AG09319 (cell line): ENCODE measurements around the gene TOM1.

Experiments
- DNase-seq: peaks from one replicate; pipeline ENCODE4 v3.0.0-alpha.2; 2010; ENCODE audit warnings: low read depth; ENCODE audit errors: extremely low read depth
- TF ChIP-seq, protein P1 (sequence below): IDR thresholded peaks from 2 replicates; pipeline ENCODE4 v1.5.1; 2011; ENCODE audit warnings: low read depth, mild to moderate bottlenecking, inconsistent platforms, low read length, moderate library complexity

The TOM1 gene

DNA sequence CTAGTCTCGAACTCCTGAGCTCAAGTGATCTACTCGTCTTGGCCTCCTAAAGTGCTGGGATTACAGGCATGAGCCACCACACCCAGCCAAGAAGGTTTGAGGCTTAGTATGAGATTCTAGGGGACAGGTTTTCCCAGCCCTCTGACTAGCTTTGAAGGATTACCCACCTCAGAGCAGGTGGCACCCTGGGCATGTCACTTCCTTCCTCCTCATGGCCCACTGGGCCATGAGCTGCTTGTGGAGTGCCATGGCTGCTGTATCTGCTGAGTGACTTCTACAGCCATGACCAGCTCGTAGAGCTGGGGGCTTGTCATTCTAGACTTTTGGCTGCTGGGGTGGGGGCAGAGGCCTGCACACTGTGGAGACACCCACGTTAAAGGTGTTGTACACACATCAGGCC, 25.1 kb downstream of the TOM1 start:
- TF ChIP-seq, protein P1, sequence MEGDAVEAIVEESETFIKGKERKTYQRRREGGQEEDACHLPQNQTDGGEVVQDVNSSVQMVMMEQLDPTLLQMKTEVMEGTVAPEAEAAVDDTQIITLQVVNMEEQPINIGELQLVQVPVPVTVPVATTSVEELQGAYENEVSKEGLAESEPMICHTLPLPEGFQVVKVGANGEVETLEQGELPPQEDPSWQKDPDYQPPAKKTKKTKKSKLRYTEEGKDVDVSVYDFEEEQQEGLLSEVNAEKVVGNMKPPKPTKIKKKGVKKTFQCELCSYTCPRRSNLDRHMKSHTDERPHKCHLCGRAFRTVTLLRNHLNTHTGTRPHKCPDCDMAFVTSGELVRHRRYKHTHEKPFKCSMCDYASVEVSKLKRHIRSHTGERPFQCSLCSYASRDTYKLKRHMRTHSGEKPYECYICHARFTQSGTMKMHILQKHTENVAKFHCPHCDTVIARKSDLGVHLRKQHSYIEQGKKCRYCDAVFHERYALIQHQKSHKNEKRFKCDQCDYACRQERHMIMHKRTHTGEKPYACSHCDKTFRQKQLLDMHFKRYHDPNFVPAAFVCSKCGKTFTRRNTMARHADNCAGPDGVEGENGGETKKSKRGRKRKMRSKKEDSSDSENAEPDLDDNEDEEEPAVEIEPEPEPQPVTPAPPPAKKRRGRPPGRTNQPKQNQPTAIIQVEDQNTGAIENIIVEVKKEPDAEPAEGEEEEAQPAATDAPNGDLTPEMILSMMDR: no peak

DNA sequence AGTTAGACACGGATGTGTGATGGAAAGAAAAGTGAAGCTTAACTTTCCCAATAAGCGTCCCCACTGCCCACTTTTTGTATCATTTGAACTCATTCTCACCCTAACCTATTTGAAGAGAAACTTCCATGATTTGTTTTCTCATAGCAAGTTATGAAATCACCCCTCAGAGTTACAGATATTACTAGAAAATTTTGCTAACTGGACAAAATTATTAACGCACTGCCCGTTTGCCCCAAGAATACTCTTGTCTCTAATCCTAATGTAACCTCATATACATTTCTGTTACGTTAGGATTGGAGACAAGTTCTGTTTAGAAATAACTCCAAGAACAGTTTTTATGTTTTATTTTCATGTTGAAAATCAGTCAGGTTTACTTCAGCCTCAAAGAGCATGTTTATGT, 25.5 kb downstream of the TOM1 start:
- DNase-seq: no peak

More for the DNA sequence above, 25.1 kb downstream of the TOM1 start:
- DNase-seq: no peak

DNA sequence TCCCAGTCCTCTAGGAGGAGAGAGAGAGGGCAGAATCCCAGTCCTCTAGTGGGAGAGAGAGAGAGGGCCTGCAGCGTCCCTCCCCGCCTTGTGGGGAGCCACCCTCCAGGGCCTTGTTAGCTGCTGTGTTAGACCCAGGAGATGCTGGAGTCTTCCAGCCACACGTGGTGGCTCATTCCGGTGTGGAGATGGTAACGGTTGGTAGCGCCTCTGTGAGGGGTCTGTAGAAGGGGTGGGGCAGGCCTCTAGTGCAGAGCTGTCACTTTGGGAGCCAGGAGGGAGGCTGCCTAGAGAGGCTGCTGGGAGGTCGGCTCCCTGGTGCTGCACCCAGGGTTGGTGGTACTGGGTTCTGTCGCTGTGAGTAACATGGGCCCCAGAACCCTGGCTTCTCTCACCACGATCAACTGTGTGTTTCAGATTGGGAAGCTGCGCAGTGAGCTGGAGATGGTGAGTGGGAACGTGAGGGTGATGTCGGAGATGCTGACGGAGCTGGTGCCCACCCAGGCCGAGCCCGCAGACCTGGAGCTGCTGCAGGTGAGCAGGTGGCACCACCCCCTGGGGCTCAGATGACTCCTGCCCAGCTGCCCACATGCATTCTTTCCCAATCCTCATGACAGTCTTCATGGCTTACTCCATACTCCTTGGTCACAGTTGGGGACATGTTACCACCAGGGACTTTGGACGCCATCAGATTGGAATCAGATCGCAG, 27.3 kb downstream of the TOM1 start:
- TF ChIP-seq, protein P1: no peak
- no peak for DNase-seq

More for the DNA sequence above, 25.5 kb downstream of the TOM1 start:
- TF ChIP-seq, protein P1: no peak

DNA sequence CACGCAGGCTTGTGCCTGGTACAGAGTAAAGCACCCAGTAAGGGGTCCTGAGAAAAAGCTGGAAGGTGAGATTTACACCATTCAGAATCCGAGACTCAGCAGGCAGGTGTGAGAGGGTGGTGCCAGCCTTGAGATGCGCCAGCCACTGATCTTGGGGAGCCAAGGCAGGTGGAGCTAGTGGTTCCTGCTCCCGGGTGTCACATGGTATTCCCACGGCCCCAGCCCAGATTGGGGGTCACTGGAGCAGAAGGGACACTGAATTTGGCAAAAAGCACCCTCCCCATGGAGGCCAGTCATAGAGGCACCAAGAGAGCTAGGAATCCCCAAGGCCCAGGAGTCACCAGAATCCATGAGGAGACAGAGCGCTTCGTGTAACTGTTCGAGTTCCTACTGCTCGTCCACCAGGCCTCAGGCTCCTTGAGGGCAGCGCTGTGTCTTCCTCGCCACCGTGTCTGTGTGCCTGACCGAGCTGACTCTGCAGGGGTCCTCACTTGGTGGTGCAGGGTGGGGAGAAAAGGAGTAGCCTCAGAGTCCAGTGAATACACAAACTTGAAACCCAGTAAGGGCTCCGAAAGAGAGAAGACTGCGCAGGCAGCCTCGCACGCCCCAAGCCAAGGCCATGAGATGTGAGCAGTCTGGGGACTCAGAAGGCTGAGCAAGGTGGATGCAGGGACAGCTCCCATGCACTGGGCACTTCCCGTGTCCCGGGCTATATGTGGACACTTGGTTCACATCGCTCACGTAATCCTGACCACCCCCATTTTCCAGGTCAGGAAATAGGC, 28.2 kb downstream of the TOM1 start:
- no peak for DNase-seq
- TF ChIP-seq, protein P1: no peak

DNA sequence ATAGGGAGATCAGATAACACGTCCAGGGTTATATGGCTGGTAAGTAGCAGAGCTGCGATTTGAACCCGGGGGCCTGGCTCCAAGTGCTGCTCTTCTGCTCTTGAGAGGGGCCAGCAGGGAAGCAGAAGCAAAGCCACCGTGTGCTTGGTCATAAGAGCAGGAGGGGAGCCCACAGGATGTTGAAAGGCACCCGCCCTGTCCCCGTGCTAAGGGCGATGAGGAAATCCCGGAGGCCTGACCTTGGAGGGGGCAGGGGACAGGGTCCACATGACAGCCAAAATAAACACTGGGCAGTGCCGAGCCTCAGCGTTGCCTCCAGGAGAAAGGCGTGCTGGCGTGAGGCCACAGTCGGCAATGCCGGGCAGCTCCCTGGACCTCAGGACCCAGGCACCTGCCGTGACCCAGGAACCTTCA, 28.8 kb downstream of the TOM1 start:
- TF ChIP-seq, protein P1: no peak
- no peak for DNase-seq

DNA sequence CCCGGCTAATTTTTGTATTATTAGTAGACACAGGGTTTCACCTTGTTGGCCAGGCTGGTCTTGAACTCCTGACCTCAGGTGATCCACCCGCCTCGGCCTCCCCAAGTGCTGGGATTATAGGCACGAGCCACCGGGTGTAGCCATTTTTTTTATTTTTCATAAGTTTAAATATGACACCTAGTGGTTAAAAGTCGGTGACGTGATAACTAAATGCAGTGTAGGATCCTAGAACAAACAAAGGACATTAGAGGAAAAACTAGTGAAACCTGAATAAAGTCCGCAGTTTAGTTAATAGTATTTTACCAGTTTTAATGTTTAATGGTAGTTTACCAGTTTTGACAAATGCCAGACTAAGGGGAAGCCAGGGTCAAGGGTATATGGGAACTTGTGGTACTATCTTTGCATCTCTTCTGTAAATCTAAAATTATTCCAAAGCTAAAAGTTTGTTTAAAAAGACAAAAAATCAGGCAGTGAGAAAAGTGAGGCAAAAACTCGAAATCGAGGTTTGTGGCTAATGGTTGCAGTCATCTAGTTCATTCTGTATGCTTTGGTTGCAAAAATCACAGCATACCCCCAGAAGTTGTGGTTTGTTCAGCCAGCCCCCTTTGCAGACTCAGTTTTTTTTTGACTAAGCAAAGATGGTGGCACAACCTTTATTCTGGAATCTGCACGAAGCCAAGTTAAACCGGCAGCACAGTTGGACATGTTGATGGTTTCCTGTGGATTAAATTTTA, 29.6 kb downstream of the TOM1 start:
- TF ChIP-seq, protein P1: no peak
- no peak for DNase-seq

DNA sequence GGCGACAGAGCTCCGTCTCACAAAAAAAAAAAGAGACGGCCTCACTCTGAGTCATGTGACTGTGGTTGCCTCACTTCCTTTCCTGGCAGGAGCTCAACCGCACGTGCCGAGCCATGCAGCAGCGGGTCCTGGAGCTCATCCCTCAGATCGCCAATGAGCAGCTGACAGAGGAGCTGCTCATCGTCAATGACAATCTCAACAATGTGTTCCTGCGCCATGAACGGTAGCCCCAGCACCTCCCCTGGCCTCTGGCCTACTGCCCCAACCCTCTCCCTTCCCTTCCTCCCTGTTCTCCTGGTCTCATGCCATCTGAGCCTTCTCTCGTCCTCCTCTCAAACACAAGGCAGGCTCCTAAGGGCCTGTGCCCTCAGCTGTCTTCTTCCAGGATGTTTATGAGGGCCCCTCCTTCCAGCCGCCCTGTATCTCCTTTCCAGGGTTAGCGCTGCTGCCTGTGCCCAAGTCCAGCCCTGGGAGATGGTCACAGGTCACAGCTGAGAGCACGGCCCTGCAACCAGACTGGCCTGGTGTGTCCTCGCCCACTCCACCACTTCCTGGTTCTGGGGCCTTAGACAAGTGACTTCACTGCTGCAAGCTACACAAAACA, 30.7 kb downstream of the TOM1 start:
- TF ChIP-seq, protein P1: no peak
- no peak for DNase-seq
